ENCODE measurements around the gene MAN1C1.

The MAN1C1 gene

DNA sequence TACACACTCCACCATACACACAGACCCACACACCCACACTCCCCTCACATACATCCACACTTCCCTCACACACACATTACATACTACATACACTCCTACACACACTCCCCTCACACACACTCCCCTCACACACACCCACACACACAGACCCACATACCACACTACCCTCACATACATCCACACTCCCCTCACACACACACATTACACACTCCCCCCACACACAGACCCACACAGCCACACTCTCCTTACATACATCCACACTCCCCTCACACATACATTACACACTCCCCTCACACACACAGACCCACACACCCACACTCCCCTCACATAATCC, 150.8 kb downstream of the MAN1C1 start:
- no peak for FAIRE-seq

DNA sequence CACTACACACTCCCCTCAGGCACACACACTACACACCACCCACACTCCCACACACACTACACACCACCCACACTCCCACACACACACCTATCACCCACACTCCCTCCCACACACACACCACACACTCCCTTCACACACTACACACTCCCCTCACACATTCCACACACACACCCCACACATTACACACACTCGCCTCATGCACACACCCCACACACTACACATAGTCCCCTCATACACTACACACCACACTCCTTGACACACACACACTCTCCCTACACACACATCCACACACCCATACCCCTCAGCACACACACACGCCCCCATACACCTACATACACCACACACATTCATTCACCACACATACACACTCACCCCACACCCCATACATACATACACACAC, 152.4 kb downstream of the MAN1C1 start:
- FAIRE-seq, result no peak

DNA sequence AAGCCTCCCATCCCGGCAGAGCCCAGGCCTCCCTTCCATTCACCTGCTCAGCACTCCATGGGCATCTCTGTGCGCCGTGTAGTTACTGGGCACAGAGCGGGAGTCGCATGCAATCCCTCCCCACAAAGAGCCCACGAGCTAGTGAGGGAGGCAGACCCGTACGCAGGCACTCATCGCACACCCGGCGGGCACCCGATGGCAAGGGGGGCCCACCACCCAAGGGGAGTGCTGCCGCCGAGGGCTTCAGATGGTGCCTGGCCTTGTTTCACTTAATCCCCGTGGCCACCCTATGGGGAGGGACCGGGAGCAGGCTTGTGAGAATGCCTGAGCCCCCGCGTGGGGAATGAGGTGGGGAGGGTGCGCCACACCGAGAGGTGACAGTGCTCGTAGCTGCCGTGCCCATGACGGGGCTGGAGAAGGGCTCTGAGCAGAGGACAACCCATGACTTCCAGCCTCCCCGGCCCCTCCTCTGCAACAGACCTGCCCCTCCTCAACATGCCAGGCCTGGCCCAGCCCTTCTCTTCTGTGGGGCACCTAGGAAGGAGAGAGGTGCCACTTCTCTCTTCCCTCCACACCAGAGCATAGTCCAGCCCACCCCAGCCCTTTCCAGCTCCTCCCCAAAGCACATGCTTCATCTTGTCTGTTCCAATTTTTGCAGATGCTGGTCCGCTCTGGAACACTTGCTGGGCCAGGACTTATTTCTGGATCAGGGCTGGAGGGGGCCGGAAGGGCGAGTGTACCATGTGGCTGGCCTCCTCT, 153.2 kb downstream of the MAN1C1 start:
- no peak for FAIRE-seq

DNA sequence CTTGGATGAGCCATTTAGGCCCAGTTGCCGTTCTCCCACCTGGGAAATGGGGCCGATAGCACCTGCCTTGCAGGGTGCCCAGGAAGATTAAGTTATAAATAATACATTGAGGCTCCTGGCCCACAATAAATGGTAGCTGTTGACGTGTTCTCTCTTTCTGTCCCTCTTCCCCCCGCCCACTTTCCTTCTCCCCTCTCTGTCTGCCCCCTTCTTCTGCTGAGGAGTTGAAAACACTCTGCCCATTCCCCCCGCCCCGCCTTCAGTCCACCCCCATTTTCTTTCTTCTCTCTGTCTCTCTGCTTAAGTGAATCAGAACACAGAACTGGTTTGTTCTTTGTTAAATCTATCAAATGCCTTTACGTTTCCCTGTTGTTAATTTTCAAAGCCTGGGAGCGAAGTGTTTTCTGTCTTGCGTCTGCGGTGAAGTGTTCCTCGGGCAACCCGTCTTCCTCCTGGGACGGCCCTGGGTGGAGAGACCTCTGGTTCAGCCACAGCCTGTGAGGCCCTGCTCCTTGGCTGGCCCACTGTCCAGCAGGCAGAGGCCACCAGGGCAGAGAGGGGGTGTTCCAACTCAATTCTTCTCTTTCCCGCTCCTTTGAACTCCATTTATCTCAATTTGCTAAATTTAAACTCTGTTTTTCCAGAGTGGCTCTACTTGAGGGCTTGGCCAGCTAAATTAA, 154.1 kb downstream of the MAN1C1 start:
- FAIRE-seq, result no peak

DNA sequence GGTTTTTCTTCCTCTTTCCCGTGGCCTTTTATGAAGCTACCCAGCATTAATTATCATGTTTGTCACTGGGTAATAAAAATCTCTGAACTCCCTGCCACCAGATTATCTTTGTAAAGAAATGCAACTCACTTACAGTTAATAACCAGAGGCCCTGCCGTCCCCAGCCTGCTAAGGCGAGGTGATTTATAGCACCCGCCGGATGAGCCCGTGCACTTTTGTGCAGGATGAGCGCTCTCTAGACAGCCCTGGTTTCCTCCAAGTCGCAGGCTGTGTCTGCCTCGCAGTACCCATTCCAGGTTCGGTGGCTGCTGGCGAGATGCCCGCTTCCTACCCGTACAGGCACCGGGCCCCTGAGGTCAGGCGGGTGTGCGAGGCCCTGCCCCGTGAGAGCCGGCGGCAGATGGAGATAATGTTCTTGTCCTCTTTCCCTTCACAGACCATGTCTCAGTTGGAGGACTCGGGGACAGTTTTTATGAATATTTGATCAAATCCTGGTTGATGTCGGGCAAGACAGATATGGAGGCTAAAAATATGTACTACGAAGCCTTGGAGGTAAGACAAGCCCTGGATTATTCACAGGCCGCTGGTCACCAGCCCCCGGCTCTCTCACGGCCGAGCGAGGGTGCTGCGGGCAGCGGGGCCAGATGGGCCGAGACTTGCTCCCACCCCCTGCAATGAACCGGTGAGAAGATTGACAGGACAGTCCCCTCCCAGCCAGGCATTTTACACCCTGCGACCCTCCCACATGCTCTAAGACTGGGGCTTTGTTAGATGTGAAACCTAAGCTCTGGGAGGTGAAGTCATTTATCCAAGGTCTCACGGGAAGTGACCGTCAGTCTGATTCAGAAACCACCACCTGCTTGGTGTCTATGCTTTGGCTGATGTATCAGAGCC, 154.9 kb downstream of the MAN1C1 start:
- FAIRE-seq, result no peak

DNA sequence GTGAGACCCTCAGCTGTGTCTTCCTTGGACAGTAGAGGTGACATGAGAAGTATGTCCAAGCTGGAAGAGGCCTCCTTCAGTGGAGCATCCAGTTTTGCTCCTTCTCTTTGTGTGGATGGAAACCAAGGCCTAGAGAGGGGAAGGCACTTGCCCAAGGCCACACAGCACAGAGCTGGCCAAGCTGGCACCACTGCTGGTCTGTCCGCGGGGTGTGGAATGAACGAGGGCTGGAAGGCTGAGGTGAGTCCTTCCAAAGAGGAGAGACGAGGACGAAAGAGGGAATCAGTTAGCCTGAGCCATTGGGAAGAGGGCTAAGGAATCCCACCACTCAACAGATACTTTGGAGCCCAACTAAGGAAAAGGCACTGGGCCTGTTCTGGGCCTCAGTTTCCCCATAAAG, 155.6 kb downstream of the MAN1C1 start:
- FAIRE-seq, result no peak

DNA sequence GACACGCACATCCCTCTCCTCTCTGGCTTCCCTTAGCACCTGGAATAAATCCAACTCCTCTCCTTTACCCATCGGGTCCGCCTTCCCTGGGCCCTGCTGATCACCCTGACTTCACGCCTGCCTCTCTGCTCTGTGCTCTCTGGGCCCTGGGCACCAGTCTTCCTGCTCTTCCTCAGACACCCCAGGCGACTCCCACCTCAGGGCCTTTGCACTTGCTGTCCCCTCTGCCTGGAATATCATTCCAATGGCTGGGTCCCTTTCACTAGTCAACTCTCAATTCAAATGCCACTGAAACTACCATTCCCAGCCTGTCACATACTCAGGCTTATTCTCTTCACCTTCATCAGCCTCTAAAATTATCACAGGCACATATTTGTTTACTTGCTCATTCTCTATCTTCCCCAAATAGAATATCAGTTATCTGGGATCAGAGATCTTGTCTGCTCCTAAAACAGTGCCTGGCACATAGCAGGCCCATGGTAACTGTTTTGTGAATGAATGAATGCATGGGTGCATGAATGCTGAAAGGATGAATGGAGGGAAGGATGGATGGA, 156.2 kb downstream of the MAN1C1 start:
- FAIRE-seq, result no peak

DNA sequence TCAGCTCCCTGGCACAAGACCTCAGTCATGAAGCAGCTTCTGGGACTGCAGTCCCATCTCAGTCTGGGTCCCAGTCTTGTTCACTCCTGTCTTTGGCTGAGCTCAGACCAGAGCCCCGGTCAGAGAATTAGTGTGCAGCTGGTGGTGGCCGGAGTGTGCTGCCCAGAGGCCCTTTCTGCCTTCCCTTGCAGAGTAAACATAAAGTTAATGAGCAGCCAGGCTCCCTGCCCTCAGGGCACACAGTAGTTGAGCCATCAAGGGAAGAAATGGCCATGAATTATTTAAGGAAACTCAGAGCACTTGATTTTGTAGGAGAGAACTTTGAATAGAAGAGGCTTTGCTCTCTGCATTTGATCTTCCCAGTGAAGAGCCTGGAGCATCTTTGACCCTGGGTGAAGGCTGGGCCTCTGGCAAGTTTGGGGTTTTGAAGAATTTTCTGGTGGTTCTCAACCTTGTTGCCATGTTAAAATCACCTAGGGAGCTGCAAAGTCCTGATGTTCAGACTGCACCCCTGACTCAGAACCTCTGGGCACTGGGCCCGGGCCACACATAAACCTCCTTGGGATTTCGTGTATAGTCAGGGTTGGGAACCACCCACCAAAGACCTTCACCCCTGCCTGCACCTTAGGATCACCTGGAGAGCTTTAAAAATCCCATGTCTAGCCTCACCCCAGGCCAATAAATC, 157.0 kb downstream of the MAN1C1 start:
- FAIRE-seq, result no peak

DNA sequence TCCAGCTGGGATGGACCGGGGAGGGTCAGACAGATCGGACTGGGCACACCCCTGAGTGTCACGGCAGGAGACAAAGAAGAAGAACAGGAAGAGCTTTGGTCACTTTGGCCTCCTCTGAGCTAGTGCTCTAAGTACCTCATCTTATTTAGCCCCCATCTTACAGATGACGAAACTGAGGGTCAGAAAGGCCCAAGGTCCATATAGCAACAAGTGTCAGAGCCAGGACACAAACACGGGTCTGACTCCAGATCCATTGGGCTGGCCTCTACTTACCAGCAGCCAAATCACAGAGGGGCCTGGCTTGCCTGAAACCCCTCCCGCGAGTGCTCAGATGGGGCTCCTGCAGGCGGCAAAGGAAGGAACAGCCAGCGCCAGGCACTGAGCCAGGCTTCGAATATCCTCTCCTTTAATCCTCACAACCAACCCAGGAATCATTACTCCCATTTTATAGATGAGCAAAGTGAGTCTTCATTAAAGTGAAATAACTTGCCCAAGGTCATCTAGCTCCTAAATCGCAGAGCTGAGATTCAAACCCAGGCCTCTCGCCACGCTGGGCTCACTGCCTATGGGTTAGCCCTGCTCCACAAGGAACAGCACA, 157.7 kb downstream of the MAN1C1 start:
- no peak for FAIRE-seq

DNA sequence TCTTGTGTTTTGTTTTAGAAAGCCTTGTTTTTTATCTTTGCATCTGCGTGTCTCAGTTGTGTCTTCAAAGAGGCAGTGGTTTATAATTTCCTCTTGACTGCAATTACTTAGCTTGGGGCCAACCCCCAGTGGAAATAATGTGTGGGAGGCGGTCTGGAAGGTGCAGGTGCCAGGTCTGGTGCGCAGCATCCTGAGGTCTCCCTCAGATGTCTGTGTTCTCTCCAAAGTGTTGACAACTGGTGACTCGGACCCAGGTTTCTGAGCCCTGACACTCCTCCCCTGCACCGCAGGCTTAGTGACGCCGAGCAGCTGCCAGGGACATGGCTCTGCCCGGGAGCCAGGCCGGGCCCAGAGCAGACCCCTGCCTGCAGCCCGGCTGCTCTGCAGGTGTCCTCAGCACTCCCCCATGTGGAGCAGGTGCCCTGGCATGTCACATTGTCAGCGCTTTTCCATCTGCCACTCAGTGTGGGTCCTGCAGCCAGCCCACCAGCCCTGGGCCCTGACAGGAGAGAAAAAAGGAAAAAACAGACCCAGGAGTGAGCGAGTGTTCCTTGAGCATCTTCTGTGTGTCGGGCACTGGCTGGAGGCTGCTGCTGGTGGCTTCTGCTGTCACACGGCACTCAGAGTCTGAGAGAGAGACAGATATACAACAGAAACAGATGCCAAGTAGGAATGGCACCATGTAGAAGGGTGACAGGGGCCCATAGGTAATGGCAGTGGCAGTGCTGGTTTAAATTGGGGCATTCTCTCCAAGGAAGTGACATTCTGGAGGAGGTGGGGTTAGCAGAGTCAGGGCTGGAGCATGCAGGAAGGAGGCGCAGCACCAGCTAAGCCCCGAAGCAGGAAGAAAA, 158.6 kb downstream of the MAN1C1 start:
- no peak for FAIRE-seq

DNA sequence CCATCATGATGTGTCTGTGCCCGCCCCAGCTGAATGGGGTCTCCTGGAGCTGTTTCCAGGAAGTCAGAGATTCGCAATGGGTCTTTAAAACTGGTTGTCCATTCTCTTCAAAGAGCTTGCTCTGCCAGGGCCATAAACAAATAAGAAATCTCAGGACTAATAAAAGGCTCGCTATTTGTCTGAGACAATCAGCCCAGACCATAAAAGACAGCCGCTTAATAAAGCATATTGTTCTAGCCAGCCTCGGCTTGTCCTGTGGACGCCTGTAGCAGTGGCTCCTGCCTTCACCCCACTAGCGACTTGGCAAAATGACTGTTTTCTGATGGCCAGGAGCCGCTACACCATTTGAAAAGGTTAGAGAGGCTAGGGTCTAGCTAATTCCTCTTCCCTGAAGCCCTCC, 162.8 kb downstream of the MAN1C1 start:
- FAIRE-seq, result no peak

DNA sequence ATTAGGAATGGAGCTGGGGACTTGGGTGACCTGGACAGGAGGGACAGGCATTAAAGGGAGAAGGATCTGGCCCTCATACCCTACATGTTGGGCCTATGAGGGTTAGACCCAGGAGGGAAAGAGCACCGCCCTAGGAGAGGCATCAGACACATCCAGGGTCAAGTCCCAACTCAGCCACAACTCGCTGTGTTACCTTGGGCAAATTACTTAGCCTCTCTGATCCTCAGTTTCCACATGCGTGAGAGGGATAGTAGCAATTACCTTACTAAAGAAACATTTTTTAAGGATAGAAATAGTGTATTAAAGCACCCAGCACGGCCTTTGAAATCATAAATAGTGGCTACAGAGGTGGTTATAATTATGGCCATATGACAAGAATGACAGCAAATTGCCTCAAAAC, 163.3 kb downstream of the MAN1C1 start:
- FAIRE-seq, result no peak

DNA sequence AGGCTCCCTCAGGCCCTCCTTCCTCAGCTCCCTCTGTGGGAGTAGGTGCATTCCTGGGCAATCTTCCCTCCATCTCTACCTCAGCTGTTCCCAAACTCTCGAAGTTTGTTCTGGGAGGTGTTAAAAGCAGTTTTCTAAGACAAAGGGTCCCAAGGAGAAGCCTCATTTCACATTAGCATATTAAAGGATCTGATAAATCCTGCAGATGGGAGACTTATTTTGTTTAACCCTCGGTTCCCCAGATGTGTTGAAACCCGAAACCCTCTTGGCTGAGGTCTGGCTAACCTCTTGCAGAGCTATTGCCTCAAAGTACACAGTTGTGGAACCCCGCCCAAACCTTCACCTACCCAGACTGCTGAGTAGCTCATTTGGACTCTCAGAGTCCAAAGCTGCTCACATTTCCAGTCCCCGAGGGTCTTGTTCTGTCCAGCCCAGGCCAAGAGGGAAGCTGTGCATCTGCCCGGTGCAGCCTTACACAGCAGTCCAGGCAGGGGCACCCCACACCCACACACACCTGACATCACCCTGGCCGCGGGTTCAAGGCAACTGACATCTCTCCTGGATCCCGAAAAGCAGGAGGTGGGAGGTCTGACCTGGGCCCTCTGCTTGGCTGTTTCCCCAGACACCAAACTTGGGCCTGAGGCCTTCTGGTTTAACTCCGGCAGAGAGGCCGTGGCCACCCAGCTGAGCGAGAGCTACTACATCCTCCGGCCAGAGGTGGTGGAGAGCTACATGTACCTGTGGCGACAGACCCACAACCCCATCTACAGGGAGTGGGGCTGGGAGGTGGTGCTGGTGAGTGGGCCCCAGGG, 163.9 kb downstream of the MAN1C1 start:
- FAIRE-seq, result no peak

DNA sequence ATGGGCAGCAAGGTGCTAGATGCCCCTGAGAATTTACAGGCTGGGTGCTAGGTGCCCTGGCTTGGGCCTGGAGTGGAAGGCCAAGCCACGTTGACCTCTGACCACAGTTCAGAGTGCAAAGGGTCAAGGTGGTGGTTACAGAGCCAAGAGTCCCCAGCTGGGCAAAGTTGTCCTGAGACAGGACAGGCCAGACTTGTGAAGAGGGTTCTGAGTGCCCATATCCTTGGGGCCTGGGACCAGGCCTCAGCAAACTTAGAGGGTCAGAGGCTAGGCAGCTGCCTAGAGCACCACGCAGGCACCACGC, 164.5 kb downstream of the MAN1C1 start:
- FAIRE-seq, result no peak

DNA sequence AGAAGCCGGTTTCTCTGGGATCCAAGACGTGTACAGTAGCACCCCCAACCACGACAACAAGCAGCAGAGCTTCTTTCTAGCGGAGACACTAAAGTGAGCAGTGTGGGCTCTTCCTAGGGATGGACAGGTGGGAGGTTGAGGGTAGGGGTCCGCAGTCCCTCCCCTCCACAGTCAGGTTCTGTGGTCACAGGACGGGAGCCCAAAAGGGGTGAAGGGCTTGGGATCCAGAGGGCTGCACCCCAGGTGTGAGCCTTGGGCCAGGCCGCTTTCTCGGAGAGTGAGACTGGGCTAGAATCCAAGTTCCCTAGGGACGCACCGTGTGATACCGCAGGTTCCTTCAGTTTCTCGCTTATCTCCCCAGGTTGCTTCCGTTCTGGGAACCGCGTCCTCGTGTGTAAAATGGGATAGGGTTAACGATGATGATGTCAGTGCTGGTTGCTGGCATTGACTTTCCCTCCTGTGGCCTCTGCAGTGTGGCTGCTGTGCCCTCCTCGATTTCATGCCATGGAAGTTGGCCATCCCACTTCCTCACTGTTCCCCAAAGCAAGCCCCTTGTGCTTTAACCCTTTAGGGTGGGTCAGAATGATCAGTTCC, 166.1 kb downstream of the MAN1C1 start:
- no peak for FAIRE-seq

DNA sequence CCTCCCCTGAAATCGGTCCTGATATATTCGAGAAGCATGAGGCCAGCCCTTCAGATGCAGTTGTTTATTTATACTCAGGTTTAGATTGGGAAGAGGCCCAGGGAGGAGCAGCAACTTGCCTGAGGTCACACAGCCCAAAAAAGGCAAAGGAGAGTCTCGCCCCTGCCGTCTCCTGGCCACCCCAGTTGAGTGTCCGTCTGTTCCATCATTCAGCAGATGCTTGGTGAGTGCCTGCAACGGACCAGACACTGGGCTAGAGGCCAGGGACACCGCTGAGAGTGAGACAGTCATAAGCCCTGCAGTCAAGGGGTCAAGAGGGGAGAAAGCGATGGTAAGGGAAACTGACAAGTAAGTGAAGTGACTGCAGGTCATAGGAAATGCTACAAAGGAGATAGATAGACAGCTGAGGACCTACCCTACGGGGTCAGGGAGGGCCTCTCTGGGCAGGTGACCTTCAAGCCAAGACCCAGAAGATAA, 168.0 kb downstream of the MAN1C1 start:
- no peak for FAIRE-seq

DNA sequence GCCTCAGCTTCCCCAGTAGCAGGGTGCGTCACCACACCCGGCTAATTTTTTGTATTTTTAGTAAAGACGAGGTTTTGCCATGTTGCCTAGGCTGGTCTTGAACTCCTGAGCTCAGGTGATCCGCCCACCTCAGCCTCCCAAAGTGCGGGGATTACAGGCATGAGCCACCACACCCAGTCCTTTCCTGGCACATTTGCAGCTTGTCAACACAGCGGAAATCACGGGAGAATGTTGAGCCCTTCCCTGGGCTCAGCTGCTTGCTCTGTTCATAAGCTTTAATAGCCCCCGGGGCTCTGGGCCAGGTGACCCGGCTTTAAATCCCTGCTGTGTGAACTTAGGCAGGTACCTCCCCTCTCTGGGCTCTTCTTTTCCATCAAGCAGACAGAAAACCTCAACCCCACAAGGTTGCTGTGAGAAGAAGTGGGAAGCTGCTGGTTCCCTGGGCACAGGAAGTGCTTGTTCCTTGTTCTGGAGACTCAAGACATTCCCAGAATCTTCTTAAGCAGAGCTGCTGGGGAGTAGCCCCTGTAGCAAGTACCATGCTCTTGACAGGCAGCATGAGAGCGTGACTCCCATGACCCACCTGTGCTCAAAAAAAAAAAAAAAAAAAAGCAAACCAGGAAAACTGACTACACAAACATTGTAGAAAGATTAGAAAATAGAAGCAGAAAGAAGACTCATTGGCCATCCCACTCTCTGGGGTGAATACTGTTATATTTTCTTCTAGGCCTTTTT, 168.9 kb downstream of the MAN1C1 start:
- no peak for FAIRE-seq

DNA sequence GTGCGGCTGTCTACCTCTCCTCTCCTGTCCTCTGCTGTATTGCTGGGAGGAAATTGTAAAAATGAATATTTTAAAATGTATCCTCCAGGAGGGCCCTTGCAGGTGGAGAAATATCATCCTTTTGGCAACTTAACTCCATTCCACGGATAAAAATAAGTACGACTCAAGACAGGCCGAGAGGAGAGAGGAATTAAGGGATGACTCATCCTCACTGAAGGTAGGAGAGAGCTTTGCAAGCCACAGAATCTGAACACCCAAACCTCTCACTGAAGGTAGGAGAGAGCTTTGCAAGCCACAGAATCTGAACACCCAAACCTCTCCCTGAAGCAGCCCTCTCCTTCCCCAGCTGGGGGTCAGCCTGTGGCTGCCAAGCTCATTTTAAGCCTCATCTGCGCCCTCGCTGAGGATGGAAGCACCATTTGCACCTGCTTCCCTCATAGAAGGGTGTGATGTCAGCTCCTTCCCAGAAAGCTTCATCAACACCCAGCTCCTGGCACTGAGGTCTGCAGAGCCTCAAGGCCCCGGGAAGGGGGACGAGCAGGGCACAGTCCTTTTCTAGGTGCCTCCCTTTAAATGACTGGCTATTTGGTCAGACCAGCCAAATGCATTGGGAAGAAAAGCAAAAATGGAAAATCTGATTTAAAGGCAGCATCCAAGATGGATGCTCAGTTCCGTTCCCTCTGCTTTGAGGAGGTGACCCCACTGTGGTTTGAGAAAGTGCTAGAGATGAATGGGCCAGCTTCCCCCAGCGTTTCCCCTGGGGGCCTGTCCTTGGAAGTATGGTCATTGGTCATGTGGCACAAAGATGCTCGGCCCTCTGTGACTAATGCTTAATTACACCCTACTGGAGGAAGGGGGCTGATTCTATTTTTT, 170.5 kb downstream of the MAN1C1 start:
- no peak for FAIRE-seq

Data from G401.6 (cell line).